Measurements from ENCODE around the gene SNTG2. TPM values are rescaled to one million over a fixed set of nuclear protein-coding genes. Genes with fewer than 3 reads are reported as not detected.

Gene SNTG2
- total and polyA plus RNA-seq, 12 donors: 0.39 to 2.8 (median 1.0) TPM; not detected in 1

DNA sequence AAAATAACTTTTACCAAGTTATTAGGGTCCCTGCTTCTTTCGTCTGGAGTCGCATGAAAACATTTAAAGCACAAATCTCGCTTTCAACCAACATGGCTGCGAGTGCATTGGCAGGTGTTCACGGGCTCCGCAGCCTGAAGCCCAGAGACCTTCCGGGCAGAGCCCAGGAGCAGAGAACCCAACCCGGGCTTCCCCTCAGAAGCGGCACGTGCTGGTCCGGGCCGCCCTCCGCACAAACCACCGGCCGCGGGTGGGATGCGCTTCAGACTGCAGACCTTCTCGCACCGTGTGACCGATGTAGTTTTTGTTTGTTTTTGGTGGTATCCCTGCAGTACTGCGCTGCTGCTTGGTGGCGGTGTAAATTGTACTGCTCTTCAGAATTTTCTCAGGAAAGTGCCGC, 357.0 kb downstream of the SNTG2 start:
- no peaks in the 10 kb centered on the region for H3K4me1 ChIP-seq
- no peaks in the 10 kb centered on the region for H3K9me3 ChIP-seq
- no peaks in the 10 kb centered on the region for H3K36me3 ChIP-seq
- intact Hi-C loops (cut with DNase I): no loop called here
- 93 to 96% methylated on average over 23 of the region's 23 CpGs for WGBS, 2 donors
- H3K27me3 ChIP-seq: peaks cover 0 to 9% (median 0%) of the 10 kb centered on the region in 7 donors
- H3K27ac ChIP-seq: no peak overlapping the region
- DNase-seq: no peak
- H3K4me3 ChIP-seq: no peak overlapping the region
- TF ChIP-seq, protein P1, sequence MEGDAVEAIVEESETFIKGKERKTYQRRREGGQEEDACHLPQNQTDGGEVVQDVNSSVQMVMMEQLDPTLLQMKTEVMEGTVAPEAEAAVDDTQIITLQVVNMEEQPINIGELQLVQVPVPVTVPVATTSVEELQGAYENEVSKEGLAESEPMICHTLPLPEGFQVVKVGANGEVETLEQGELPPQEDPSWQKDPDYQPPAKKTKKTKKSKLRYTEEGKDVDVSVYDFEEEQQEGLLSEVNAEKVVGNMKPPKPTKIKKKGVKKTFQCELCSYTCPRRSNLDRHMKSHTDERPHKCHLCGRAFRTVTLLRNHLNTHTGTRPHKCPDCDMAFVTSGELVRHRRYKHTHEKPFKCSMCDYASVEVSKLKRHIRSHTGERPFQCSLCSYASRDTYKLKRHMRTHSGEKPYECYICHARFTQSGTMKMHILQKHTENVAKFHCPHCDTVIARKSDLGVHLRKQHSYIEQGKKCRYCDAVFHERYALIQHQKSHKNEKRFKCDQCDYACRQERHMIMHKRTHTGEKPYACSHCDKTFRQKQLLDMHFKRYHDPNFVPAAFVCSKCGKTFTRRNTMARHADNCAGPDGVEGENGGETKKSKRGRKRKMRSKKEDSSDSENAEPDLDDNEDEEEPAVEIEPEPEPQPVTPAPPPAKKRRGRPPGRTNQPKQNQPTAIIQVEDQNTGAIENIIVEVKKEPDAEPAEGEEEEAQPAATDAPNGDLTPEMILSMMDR (IDR thresholded peaks at IDR 0.05): no peak
- ATAC-seq: no peak

DNA sequence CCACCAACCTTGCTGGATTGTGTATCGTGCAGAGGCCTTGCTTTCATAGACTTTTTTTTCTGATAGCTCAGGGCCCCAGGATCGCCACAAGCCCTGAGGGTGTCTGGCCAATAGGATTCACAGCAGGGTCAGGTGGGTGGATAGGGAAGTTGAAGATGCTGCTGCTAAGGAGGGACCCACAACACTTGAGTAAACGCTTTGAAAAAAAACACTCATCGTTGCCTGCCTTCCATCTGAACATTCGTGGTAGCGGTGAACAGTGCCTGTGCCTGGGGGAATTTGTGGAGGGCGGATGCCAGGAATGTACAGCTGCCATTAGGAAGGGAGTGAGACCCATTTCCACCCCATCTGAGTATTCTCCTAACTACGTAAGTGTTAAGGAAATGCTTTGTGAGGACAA, 358.0 kb downstream of the SNTG2 start:
- H3K27ac ChIP-seq: no peak overlapping the region
- H3K36me3 ChIP-seq: no peaks in the 10 kb centered on the region
- no peak overlapping the region for H3K4me3 ChIP-seq
- H3K27me3 ChIP-seq: peaks cover 0 to 9% (median 0%) of the 10 kb centered on the region in 7 donors
- no peak for DNase-seq
- no peaks in the 10 kb centered on the region for H3K4me1 ChIP-seq
- H3K9me3 ChIP-seq: no peaks in the 10 kb centered on the region
- no peak for ATAC-seq
- TF ChIP-seq, protein P1 (IDR thresholded peaks at IDR 0.05): no peak
- 87 to 88% methylated on average over 8 of the region's 8 CpGs for WGBS, 2 donors
- intact Hi-C loops (cut with DNase I): no loop called here

DNA sequence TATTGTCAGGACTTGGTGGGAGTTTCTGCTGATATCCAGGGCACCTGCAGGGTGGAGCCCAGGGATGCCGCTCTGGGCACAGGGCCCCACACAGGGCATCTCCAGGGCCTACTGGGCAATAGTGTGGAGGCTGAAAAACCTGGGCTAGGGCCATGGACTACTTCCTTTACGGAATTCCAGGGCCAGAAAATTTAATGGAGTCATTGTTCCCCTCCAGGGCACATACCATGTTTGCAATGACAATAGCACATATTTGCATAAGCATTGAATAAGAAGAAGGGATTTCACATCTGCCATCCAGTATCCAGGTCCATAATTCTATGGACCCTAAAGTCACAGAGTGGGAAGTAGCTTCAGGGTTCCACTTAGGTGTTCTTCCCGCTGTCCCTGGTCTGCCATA, 358.9 kb downstream of the SNTG2 start:
- Histone ChIP-seq H3K9me3 (no peaks in the 10 kb centered on the region), H3K27ac (no peak overlapping the region), H3K36me3 (no peaks in the 10 kb centered on the region), H3K4me1 (no peaks in the 10 kb centered on the region), H3K27me3 (peaks cover 0 to 4% (median 0%) of the 10 kb centered on the region in 7 donors), H3K4me3 (no peak overlapping the region)
- no peak for DNase-seq
- TF ChIP-seq, protein P1 (IDR thresholded peaks at IDR 0.05): no peak
- no peak for ATAC-seq
- intact Hi-C loops (cut with DNase I): no loop called here
- 79 to 90% methylated on average over 3 of the region's 3 CpGs for WGBS, 2 donors

DNA sequence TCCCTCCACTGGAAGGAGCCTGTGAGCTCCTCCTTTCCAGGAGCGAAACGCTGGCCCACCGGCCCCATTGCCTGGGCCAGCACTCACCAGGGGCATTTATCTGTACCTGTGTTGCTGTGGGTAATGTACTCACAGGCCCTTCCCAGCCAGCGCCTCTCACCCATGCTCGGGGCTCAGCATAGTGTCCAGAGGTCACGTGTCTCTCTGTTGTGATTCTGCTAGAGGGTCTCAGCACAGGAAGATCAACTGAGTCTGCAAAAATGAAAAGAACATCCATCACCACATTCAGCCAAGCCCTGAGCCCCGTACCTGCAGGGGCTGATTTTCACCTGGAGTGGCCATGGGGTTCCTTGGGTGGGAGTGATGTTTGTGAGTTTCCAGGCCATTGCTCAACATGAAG, 359.6 kb downstream of the SNTG2 start:
- TF ChIP-seq, protein P1 (IDR thresholded peaks at IDR 0.05): no peak
- intact Hi-C loops (cut with DNase I): no loop called here
- 90% methylated on average over 7 of the region's 7 CpGs for WGBS, 2 donors
- Histone ChIP-seq H3K27me3 (peaks cover 0 to 4% (median 0%) of the 10 kb centered on the region in 7 donors), H3K27ac (no peak overlapping the region), H3K4me1 (no peaks in the 10 kb centered on the region), H3K36me3 (no peaks in the 10 kb centered on the region), H3K9me3 (no peaks in the 10 kb centered on the region), H3K4me3 (no peak overlapping the region)
- ATAC-seq: no peak
- no peak for DNase-seq
